Measurements from ENCODE around the gene STIP1.

DNA sequence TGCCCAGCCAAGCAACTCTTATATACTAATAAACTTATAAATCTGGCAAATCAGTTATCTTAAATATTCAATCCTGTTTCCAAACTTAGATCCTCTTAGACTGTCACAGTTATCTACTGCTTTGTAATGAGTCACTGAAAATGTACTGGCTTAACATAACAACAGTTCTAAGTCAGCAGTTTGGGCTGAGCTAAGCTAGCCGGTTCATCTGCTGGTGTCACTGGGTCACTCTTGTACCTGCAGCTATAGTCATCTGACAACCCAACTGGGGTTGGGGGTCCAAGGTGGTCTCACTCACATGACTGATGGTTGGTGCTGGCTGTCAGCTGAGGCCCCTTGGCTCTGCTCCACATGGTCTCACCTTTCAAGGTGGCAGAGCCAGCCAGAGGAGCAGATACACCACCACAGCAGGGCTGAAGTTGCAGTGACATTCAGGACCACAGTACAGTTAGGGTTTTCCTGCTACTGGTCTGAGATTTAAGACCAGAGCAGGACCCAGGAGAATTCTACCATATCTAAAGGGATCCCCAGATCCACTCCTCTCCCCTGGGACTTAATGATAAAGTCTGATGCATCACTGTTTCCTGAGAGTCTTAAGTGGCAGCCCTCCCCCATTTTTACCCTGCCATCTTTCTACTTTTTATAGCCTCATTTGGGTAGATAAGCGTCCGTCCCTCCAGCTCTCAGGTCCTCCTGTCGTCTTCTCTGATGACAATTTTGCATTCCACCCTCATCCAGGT is 12.2 kb upstream of the STIP1 start:
- no peak for TF ChIP-seq CTCF (conservative IDR thresholded peaks at IDR 0.05)
- no peak for TF ChIP-seq EZH2 (IDR thresholded peaks at IDR 0.05; ENCODE audit: low read depth)
